Loucy (cell line): ENCODE measurements around the gene SAXO2.
"Not testable (repeated sequence)": the region's sequence is repeated elsewhere in the genome, so short reads cannot be mapped to it uniquely, and the experiment has no call there.

Experiments used
- CTCF ChIP-seq: fragments of 200-600 bp; sonication (generic); conservative IDR thresholded peaks from 2 replicates; pipeline ENCODE4 v1.5.1; 2014; ENCODE audit warnings: mild to moderate bottlenecking, antibody characterized with exemption, low read length
- EZH2phosphoT487 ChIP-seq: fragments of 200-600 bp; IDR thresholded peaks from 2 replicates; pipeline ENCODE4 v1.6.1; 2018; ENCODE audit warnings: antibody characterized with exemption, mild to moderate bottlenecking, moderate library complexity, borderline replicate concordance

DNA sequence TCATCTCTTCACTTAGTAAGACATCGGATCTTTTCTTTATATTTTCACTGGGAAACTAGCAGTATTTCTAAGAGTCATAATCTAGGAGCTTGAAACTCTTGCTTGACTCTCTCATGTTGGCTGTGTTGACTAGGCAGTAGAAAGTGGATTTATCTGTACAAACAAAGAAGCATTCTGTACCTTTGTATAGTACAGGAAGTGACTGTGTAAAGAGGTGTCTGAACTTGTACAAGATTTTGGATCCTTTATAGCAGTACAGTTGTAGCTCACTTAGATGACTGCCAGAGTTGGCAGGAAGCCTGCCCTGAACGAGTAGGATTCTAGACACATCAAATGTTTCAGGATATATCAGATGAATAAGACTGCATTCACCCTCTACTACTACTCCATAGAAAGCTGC lies 5.8 kb downstream of the SAXO2 start:
- TF ChIP-seq CTCF, EZH2phosphoT487: not testable (repeated sequence)
